Common myeloid progenitor, CD34-positive (primary cell): ENCODE data around the gene SVIL.
A peak's percentile ranks its signal among the peaks of the same experiment; 100 is the strongest.

Source experiments
- CTCF ChIA-PET: fragments of 350-600 bp; sonication (Branson Sonifier 250); formaldehyde crosslinking; loops from one replicate; lab custom pipeline; 2021; ENCODE audit warnings: antibody characterized with exemption; lab: Charles Lee
- POLR2A ChIA-PET: fragments of 350-600 bp; sonication (Branson Sonifier 250); formaldehyde crosslinking; loops from one replicate; lab custom pipeline; 2021; ENCODE audit warnings: antibody characterized with exemption; lab: Charles Lee
- DNase-seq, 3 donors: peaks; one replicate each; pipeline versions ENCODE4 v3.0.0 to v3.0.0-alpha.2; 2013
- H3K27ac ChIP-seq, 2 experiments: 1 replicate in 1 of 2; 2 replicates in 1 of 2; pipeline ENCODE4 v1.7.0; 2013; ENCODE audit warnings: inconsistent platforms in 2 of 2, low read length in 2 of 2, mild to moderate bottlenecking in 2 of 2, low read depth in 1 of 2, moderate library complexity in 1 of 2; ENCODE audit not compliant: severe bottlenecking in 2 of 2, insufficient read depth in 1 of 2, poor library complexity in 1 of 2
- H3K27me3 ChIP-seq, 5 experiments: replicated peaks in 2 of 5; 1 replicate in 3 of 5; 2 replicates in 2 of 5; pipeline versions ENCODE4 v1.6.1 to v1.7.0; 2013; ENCODE audit warnings: low read length in 4 of 5, mild to moderate bottlenecking in 2 of 5, moderate library complexity in 2 of 5, inconsistent platforms in 1 of 5; ENCODE audit not compliant: insufficient read depth in 5 of 5, control insufficient read depth in 4 of 5
- H3K36me3 ChIP-seq, 4 experiments: 1 replicate in 2 of 4; 2 replicates in 2 of 4; pipeline versions ENCODE4 v1.6.1 to v1.7.0; 2013; ENCODE audit warnings: low read length in 3 of 4, control low read depth in 1 of 4, mild to moderate bottlenecking in 1 of 4; ENCODE audit not compliant: control insufficient read depth in 4 of 4, insufficient read depth in 4 of 4
- H3K4me1 ChIP-seq, 4 experiments: 1 replicate in 3 of 4; 2 replicates in 1 of 4; pipeline versions ENCODE4 v1.6.1 to v1.7.1; 2013; ENCODE audit warnings: low read length in 3 of 4, mild to moderate bottlenecking in 3 of 4, control low read depth in 1 of 4, inconsistent platforms in 1 of 4, moderate library complexity in 1 of 4; ENCODE audit not compliant: control insufficient read depth in 4 of 4, insufficient read depth in 4 of 4; ENCODE audit errors: control extremely low read depth in 1 of 4
- H3K4me3 ChIP-seq, 7 experiments: 1 replicate in 4 of 7; 2 replicates in 3 of 7; pipeline versions ENCODE4 v1.5.1 to v1.7.0; 2013; ENCODE audit warnings: mild to moderate bottlenecking in 7 of 7, low read length in 6 of 7, moderate library complexity in 6 of 7, inconsistent platforms in 2 of 7, low read depth in 2 of 7, control low read depth in 1 of 7; ENCODE audit not compliant: insufficient read depth in 4 of 7, control insufficient read depth in 1 of 7; ENCODE audit errors: extremely low read depth in 1 of 7
- H3K9me3 ChIP-seq, 5 experiments: 1 replicate in 4 of 5; 2 replicates in 1 of 5; pipeline versions ENCODE4 v1.6.1 to v1.7.1; 2013; ENCODE audit warnings: low read length in 4 of 5, mild to moderate bottlenecking in 2 of 5, inconsistent platforms in 1 of 5, low read depth in 1 of 5, moderate library complexity in 1 of 5; ENCODE audit not compliant: control insufficient read depth in 4 of 5, insufficient read depth in 2 of 5; ENCODE audit errors: control extremely low read depth in 1 of 5
- WGBS: methylation state at CpG from one replicate; pipeline ENCODE4 v1.1.5; 2013; ENCODE audit not compliant: insufficient coverage; 5-methylcytosine and 5-hydroxymethylcytosine counted together

SVIL gene

GRCh38 chr10:29481906-29482440 is 152.8 kb downstream of the SVIL start:
- CTCF ChIA-PET, result interaction anchor here (0.8 to 2.1 kb wide), 4 partner anchors 8 to 28 kb away, joined by 3 to 11 read pairs (median 4); no protein-coding TSS in a partner anchor
- WGBS, result 100% methylated on average over 3 of the region's 5 CpGs
- POLR2A ChIA-PET, result no interaction called here
- Histone ChIP-seq H3K4me3 (no peak overlapping the region), H3K27me3 (no peaks in the 10 kb centered on the region), H3K27ac (no peak overlapping the region), H3K36me3 (peaks cover 7 to 41% (median 20%) of the 10 kb centered on the region in 4 experiments), H3K4me1 (peaks cover 0 to 18% (median 11%) of the 10 kb centered on the region in 4 experiments), H3K9me3 (no peaks in the 10 kb centered on the region)
- no peak for DNase-seq

- H3K4me1 ChIP-seq, result peaks cover 0 to 16% (median 10%) of the 10 kb centered on the region in 4 experiments
- 95% methylated on average over 23 of the region's 28 CpGs for WGBS
- no peaks in the 10 kb centered on the region for H3K27me3 ChIP-seq
- H3K4me3 ChIP-seq, result no peak overlapping the region
- H3K36me3 ChIP-seq, result peaks cover 5 to 36% (median 16%) of the 10 kb centered on the region in 4 experiments
- no peaks in the 10 kb centered on the region for H3K9me3 ChIP-seq
- POLR2A ChIA-PET, result no interaction called here
- DNase-seq, result no peak
- no peak overlapping the region for H3K27ac ChIP-seq
- CTCF ChIA-PET, result interaction anchor here (0.9 to 1.6 kb wide), 2 partner anchors 9 to 32 kb away, joined by 3 to 4 read pairs; no protein-coding TSS in a partner anchor
Observed at GRCh38 chr10:29479981-29480954, 154.5 kb downstream of the SVIL start.

GRCh38 chr10:29479081-29479925 is 155.5 kb downstream of the SVIL start:
- H3K27me3 ChIP-seq, result no peaks in the 10 kb centered on the region
- no peak overlapping the region for H3K27ac ChIP-seq
- POLR2A ChIA-PET, result no interaction called here
- no peak overlapping the region for H3K4me3 ChIP-seq
- peaks cover 3 to 37% (median 14%) of the 10 kb centered on the region in 4 experiments for H3K36me3 ChIP-seq
- H3K9me3 ChIP-seq, result no peaks in the 10 kb centered on the region
- H3K4me1 ChIP-seq, result peaks cover 0 to 16% (median 10%) of the 10 kb centered on the region in 4 experiments
- CTCF ChIA-PET, result interaction anchor here (0.9 to 1.6 kb wide), 3 partner anchors 8 to 31 kb away, joined by 3 to 4 read pairs (median 3); no protein-coding TSS in a partner anchor
- DNase-seq, result peak in 2 of 3 donors; percentile 13 to 36
- 85% methylated on average over 10 of the region's 12 CpGs for WGBS

- Histone ChIP-seq H3K27ac (no peak overlapping the region), H3K4me1 (peaks cover 0 to 12% (median 0%) of the 10 kb centered on the region in 4 experiments), H3K4me3 (no peak overlapping the region), H3K9me3 (no peaks in the 10 kb centered on the region), H3K36me3 (peaks cover 6 to 62% (median 23%) of the 10 kb centered on the region in 4 experiments), H3K27me3 (no peaks in the 10 kb centered on the region)
- ChIA-PET CTCF (interaction anchor here (0.8 to 1.3 kb wide), 2 partner anchors 8 to 9 kb away, joined by 3 read pairs; no protein-coding TSS in a partner anchor), POLR2A (no interaction called here)
- no peak for DNase-seq
- 95% methylated on average over 15 of the region's 19 CpGs for WGBS
Observed at GRCh38 chr10:29473406-29474100, 161.2 kb downstream of the SVIL start.

- ChIA-PET POLR2A (no interaction called here), CTCF (interaction anchor here (1.3 to 2.2 kb wide), 2 partner anchors 10 to 23 kb away, joined by 3 to 7 read pairs; no protein-coding TSS in a partner anchor)
- WGBS, result 67% methylated on average over 1 of the region's 6 CpGs
- no peaks in the 10 kb centered on the region for H3K27me3 ChIP-seq
- no peaks in the 10 kb centered on the region for H3K9me3 ChIP-seq
- peaks cover 7 to 61% (median 22%) of the 10 kb centered on the region in 4 experiments for H3K36me3 ChIP-seq
- no peak overlapping the region for H3K4me3 ChIP-seq
- DNase-seq, result no peak
- H3K4me1 ChIP-seq, result peaks cover 0 to 11% (median 0%) of the 10 kb centered on the region in 4 experiments
- no peak overlapping the region for H3K27ac ChIP-seq
Observed at GRCh38 chr10:29473087-29473356, 161.7 kb downstream of the SVIL start.

GRCh38 chr10:29472301-29473086 is 162.3 kb downstream of the SVIL start:
- H3K27ac ChIP-seq, result no peak overlapping the region
- no peaks in the 10 kb centered on the region for H3K27me3 ChIP-seq
- H3K4me3 ChIP-seq, result no peak overlapping the region
- ChIA-PET CTCF (interaction anchor here (1.1 to 2.2 kb wide), 6 partner anchors 8 to 43 kb away, joined by 3 to 8 read pairs (median 4); no protein-coding TSS in a partner anchor), POLR2A (no interaction called here)
- 100% methylated on average over 4 of the region's 5 CpGs for WGBS
- H3K36me3 ChIP-seq, result peaks cover 9 to 61% (median 24%) of the 10 kb centered on the region in 4 experiments
- peaks cover 0 to 11% (median 0%) of the 10 kb centered on the region in 4 experiments for H3K4me1 ChIP-seq
- DNase-seq, result no peak
- H3K9me3 ChIP-seq, result no peaks in the 10 kb centered on the region
